ENCODE data around the gene PRDX1. TPM values are rescaled to one million over a fixed set of nuclear protein-coding genes. Genes with fewer than 3 reads are reported as not detected.

PRDX1 gene
- 100 to 1,000 TPM; 120 to 291 (median 189) TPM for total RNA-seq

DNA sequence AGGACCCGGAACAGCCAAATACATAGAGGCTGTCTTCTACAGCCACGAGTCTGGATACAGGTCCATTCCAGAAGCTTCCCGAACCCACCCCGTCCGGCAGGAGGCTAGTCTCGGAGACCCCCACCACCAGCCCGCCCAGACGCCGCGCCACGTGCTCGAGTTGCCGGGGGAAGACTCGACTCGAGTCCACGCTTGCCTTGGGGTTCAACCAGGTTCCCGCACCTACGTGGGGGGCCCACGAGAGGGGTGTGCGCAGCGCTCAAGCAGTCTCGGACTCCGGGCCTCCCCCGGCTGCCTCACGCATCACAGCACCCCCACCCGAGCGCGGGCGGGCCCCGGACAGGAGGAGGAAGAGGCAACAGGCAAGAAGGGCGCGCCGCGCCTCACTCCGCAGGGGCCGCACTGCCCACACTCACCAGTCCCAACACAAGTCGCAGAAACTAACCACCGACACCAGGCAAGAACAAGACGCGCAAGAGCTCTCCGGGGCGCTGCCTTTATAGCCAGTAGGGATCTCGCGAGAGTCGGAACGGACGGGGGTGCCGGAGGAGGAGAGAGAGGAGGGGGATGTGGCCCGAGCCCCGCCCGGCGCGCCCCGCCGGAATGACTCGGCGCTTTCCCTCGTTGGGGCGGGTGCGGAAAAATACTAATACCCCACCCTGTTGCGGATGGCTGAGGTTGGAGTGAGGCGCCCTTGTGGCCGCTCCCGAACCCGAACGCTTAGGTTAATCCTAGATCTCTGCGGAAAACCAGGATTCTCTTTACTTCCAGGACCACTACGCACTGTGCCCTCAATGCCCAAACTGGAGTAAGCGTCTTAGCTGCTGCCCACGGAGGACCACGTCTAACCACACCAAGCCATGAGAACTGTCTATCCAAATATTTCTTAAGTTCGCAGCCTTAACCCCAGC is at the start of gene PRDX1:
Gene PRDX1 (minus strand): TSS at position 472 of the 911 bp plus-strand sequence. CDS start 2,841 bp downstream, outside the sequence.
- H3K9me3 ChIP-seq: no peaks in the 10 kb centered on the region
- peaks cover 6 to 37% (median 30%) of the 10 kb centered on the region in 4 donors for H3K4me1 ChIP-seq
- H3K4me3 ChIP-seq: peak within 1 kb of the TSS; percentile 58 to 96 (median 84)
- whole genome bisulfite sequencing, 2 donors (ENCODE audit: low coverage in 1 of 2): 0% methylated on average over 60 of the region's 72 CpGs; no CpG with 5 or more reads in 1 of the 2 donors
- H3K27ac ChIP-seq: peak within 1 kb of the TSS; percentile 90 to 99 (median 94)
- intact Hi-C loops (cut with DNase I; ENCODE audit: low total_unique reads) (no loop called here), in situ Hi-C loops (cut with MboI; ENCODE audit: low pct_ligation_motif_present in 1 of 4, low pct_unique_long_range_greater_than_20kb in 1 of 4, low sequenced_read_pairs in 3 of 4) (no loop called here)
- no peaks in the 10 kb centered on the region for H3K27me3 ChIP-seq
- peaks cover 0 to 7% (median 2%) of the 10 kb centered on the region in 4 donors for H3K36me3 ChIP-seq
- peak; percentile 98 for DNase-seq
- peak; percentile 100 for TF ChIP-seq POLR2A (IDR thresholded peaks at IDR 0.05)
- TF ChIP-seq, protein P1, sequence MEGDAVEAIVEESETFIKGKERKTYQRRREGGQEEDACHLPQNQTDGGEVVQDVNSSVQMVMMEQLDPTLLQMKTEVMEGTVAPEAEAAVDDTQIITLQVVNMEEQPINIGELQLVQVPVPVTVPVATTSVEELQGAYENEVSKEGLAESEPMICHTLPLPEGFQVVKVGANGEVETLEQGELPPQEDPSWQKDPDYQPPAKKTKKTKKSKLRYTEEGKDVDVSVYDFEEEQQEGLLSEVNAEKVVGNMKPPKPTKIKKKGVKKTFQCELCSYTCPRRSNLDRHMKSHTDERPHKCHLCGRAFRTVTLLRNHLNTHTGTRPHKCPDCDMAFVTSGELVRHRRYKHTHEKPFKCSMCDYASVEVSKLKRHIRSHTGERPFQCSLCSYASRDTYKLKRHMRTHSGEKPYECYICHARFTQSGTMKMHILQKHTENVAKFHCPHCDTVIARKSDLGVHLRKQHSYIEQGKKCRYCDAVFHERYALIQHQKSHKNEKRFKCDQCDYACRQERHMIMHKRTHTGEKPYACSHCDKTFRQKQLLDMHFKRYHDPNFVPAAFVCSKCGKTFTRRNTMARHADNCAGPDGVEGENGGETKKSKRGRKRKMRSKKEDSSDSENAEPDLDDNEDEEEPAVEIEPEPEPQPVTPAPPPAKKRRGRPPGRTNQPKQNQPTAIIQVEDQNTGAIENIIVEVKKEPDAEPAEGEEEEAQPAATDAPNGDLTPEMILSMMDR (IDR thresholded peaks at IDR 0.05): peak in 2 of 5 experiments; percentile 21 to 41
- TF ChIP-seq POLR2AphosphoS5 (IDR thresholded peaks at IDR 0.05): peak; percentile 100
- no peak for TF ChIP-seq EP300 (IDR thresholded peaks at IDR 0.05; ENCODE audit: low read depth)

DNA sequence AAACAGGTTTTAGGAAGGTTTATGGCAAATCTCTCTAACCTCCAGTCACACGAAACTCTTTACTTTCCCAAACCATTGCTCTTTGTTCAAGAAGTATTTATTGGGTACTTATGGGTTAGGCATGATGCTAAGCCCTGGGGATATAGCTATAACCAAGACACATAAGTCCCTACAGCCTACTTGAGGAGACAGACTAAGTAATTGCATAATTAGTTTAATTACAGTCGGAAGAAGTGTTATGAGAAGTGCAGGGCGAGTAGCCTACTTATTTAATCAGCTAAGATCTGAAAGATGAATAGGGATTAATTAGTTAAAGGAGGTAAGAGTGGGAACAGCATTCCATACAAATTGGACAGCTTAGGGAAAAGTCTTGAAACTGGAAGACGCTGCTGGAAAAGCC is 48.9 kb upstream of the PRDX1 start:
- Histone ChIP-seq H3K27me3 (no peaks in the 10 kb centered on the region), H3K27ac (no peak overlapping the region), H3K9me3 (no peaks in the 10 kb centered on the region), H3K36me3 (peaks cover 0 to 15% (median 6%) of the 10 kb centered on the region in 4 donors), H3K4me3 (no peak overlapping the region), H3K4me1 (peaks cover 0 to 6% (median 2%) of the 10 kb centered on the region in 4 donors)
- intact Hi-C loops (cut with DNase I; ENCODE audit: low total_unique reads): no loop called here
- TF ChIP-seq POLR2AphosphoS5 (IDR thresholded peaks at IDR 0.05) (no peak), EP300 (IDR thresholded peaks at IDR 0.05; ENCODE audit: low read depth) (no peak), POLR2A (IDR thresholded peaks at IDR 0.05) (no peak)
- TF ChIP-seq, protein P1 (IDR thresholded peaks at IDR 0.05): no peak
- no peak for DNase-seq
- WGBS, 2 donors (ENCODE audit: low coverage in 1 of 2): 79 to 82% methylated on average over 3 to 4 of the region's 4 CpGs
- in situ Hi-C loops (cut with MboI; ENCODE audit: low pct_ligation_motif_present in 1 of 4, low pct_unique_long_range_greater_than_20kb in 1 of 4, low sequenced_read_pairs in 3 of 4): loop anchor here in 2 of 4 donors (10.0 kb wide), 2 partner anchors 66 to 226 kb away; partner anchors contain the start of genes CCDC163 (in 1 of the 2), MMACHC (in 1 of the 2), MUTYH (in 1 of the 2) and TOE1 (in 1 of the 2)

DNA sequence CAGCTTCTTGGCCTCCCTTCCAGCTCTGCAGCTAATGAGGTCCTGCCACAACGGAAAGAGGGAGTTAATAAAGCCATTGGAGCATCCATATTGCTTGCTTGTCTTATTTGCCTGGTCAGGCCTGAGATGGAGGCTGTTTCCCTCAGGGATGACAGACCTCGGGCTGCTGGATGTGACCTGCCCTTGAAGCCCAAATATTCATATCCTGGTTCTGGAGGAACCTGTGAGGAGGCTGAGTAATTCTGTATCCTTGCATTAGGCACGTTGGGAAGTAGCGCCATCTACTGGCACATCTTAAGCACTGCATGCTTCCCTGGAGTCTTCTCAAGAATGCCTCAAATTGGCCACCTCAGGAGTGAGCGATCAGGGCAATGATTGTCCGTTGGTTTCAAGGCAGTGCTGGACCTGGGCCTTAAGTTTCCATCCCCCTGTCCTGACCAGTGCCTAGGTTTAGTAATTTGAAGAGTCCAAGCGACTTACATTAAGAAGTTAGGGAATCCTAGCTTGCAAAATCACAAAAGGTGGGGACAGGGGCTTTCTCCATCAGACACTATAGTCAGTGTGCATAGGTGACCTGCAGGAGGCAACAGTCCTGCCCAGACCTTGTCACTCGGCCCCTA is 48.4 kb upstream of the PRDX1 start:
- peaks cover 0 to 15% (median 6%) of the 10 kb centered on the region in 4 donors for H3K36me3 ChIP-seq

More for the DNA sequence above, 48.4 kb upstream of the PRDX1 start:
- Histone ChIP-seq H3K9me3 (no peaks in the 10 kb centered on the region), H3K27me3 (no peaks in the 10 kb centered on the region), H3K4me3 (no peak overlapping the region), H3K27ac (no peak overlapping the region), H3K4me1 (peaks cover 0 to 6% (median 2%) of the 10 kb centered on the region in 4 donors)
- 0 to 13% methylated on average over 1 to 8 of the region's 8 CpGs for WGBS, 2 donors (ENCODE audit: low coverage in 1 of 2)
- TF ChIP-seq POLR2AphosphoS5 (IDR thresholded peaks at IDR 0.05): peak in 1 of 3 donors; percentile 43
- TF ChIP-seq EP300 (IDR thresholded peaks at IDR 0.05; ENCODE audit: low read depth): no peak
- TF ChIP-seq POLR2A (IDR thresholded peaks at IDR 0.05): no peak
- TF ChIP-seq, protein P1 (IDR thresholded peaks at IDR 0.05): peak; percentile 95 to 99 (median 97)
- intact Hi-C loops (cut with DNase I; ENCODE audit: low total_unique reads): loop anchor here (5.0 kb wide), 1 partner anchor 208 kb away; no protein-coding TSS in a partner anchor
- in situ Hi-C loops (cut with MboI; ENCODE audit: low pct_ligation_motif_present in 1 of 4, low pct_unique_long_range_greater_than_20kb in 1 of 4, low sequenced_read_pairs in 3 of 4): loop anchor here (5.0 to 10.0 kb wide), 6 partner anchors 55 to 225 kb away; partner anchors contain the start of genes CCDC163 (in 1 of the 4), MMACHC (in 1 of the 4), MUTYH (in 1 of the 4) and TOE1 (in 1 of the 4)
- DNase-seq: peak; percentile 76
